Liver (tissue), 3 donors: ENCODE results near the gene OR52K1.

ENCODE experiments used
- CTCF ChIP-seq: fragments of 150-350 bp; IDR thresholded peaks from 2 replicates; pipeline ENCODE4 v1.5.1; 2017; ENCODE audit warnings: improper control_type of control experiment, low read depth, low read length; ENCODE audit not compliant: missing input control
- FOXA1 ChIP-seq: IDR thresholded peaks from 2 replicates; pipeline ENCODE4 v1.6.1; 2016; ENCODE audit warnings: antibody characterized with exemption
- FOXA2 ChIP-seq: IDR thresholded peaks from 2 replicates; pipeline ENCODE4 v1.6.1; 2016; ENCODE audit warnings: antibody characterized with exemption
- GABPA ChIP-seq, 2 donors: IDR thresholded peaks in 1 of 2; conservative IDR thresholded peaks in 1 of 2; 2 replicates each; pipeline ENCODE4 v1.6.1; 2016; ENCODE audit warnings: antibody characterized with exemption in 2 of 2, mild to moderate bottlenecking in 1 of 2, moderate library complexity in 1 of 2
- MAX ChIP-seq: IDR thresholded peaks from 2 replicates; pipeline ENCODE4 v1.6.1; 2016; ENCODE audit warnings: antibody characterized with exemption
- RAD21 ChIP-seq, 2 donors: IDR thresholded peaks; 2 replicates each; pipeline ENCODE4 v1.6.1; 2016; ENCODE audit warnings: antibody characterized with exemption in 2 of 2, mild to moderate bottlenecking in 2 of 2
- REST ChIP-seq: IDR thresholded peaks from 2 replicates; pipeline ENCODE4 v1.6.1; 2016; ENCODE audit warnings: antibody characterized with exemption, mild to moderate bottlenecking
- SP1 ChIP-seq: IDR thresholded peaks from 2 replicates; pipeline ENCODE4 v1.6.1; 2018; ENCODE audit warnings: antibody characterized with exemption, mild to moderate bottlenecking
- YY1 ChIP-seq: IDR thresholded peaks from 2 replicates; pipeline ENCODE4 v1.6.1; 2016; ENCODE audit warnings: antibody characterized with exemption, mild to moderate bottlenecking
- ZBTB33 ChIP-seq: IDR thresholded peaks from 2 replicates; pipeline ENCODE4 v1.6.1; 2016; ENCODE audit warnings: antibody characterized with exemption
- donor health status: healthy.
- donor health status: healthy.

GRCh38 chr11:4511282-4512245 lies 29.1 kb downstream of the OR52K1 start:
- no peak for TF ChIP-seq CTCF
- no peak for TF ChIP-seq REST
- TF ChIP-seq SP1, result no peak
- TF ChIP-seq ZBTB33, result no peak
- no peak for TF ChIP-seq YY1
- TF ChIP-seq FOXA2, result no peak
- TF ChIP-seq MAX, result no peak
- no peak for TF ChIP-seq GABPA (IDR thresholded peaks at IDR 0.05 in 1 of 2, conservative IDR thresholded peaks at IDR 0.05 in 1 of 2)
- no peak for TF ChIP-seq RAD21 (IDR thresholded peaks at IDR 0.05)
- TF ChIP-seq FOXA1, result no peak
